Measurements from ENCODE around the gene REEP5. TPM values are rescaled to one million over a fixed set of nuclear protein-coding genes. Genes with fewer than 3 reads are reported as not detected.
A peak's percentile ranks its signal among the peaks of the same experiment; 100 is the strongest.

Gene REEP5
- total and polyA plus RNA-seq, 2 of the 8 experiments (the other 6 are each of a cell fraction or from before 2014, with no cell fraction given), result 58.3 to 94.3 TPM

- H4K20me1 ChIP-seq (replicated peaks in 1 of 2; ENCODE audit: control insufficient read depth in 1 of 2, insufficient read depth in 2 of 2, low read length in 2 of 2), result no peaks in the 10 kb centered on the region
- H3K4me2 ChIP-seq (ENCODE audit: insufficient read depth in 1 of 2, low read depth in 2 of 2, low read length in 2 of 2), result no peak overlapping the region
- no peak overlapping the region for H3K27ac ChIP-seq (ENCODE audit: low read depth, low read length)
- no peaks in the 10 kb centered on the region for H3K79me2 ChIP-seq (ENCODE audit: control insufficient read depth in 1 of 2, insufficient read depth in 2 of 2, low read length in 2 of 2)
- DNase-seq (ENCODE audit: low read depth in 1 of 2, low spot score in 2 of 2), result no peak
- no peak overlapping the region for H3K9ac ChIP-seq (replicated peaks in 1 of 4; ENCODE audit: extremely low read depth in 1 of 4, low read depth in 3 of 4, low read length in 3 of 4)
- no peak overlapping the region for H3K18ac ChIP-seq (ENCODE audit: extremely low read depth, low read length)
- no peak overlapping the region for H2AK5ac ChIP-seq (ENCODE audit: low read depth, low read length)
- no peak overlapping the region for H4K91ac ChIP-seq (replicated peaks; ENCODE audit: insufficient read length, low read length)
- H2BK120ac ChIP-seq (replicated peaks; ENCODE audit: low read depth, low read length), result no peak overlapping the region
- no peak overlapping the region for H2BK20ac ChIP-seq (ENCODE audit: low read length)
- POLR2A ChIA-PET (ENCODE audit: partially characterized antibody), result interaction anchor here (1.2 kb wide), 1 partner anchor 23 kb away, joined by 3 read pairs; no protein-coding TSS in a partner anchor
- 93% methylated on average over 2 of the region's 2 CpGs; no CpG with 5 or more reads in 1 of the 2 experiments for WGBS, 2 experiments (ENCODE audit: extremely low coverage in 1 of 2, insufficient coverage in 1 of 2, insufficient read length in 1 of 2, insufficient replicate concordance in 2 of 2, low coverage in 1 of 2, low lambda C conversion rate in 2 of 2, missing lambda C conversion rate in 1 of 2)
- H4K5ac ChIP-seq (ENCODE audit: insufficient read length, low read depth, low read length), result no peak overlapping the region
- no peaks in the 10 kb centered on the region for H3K27me3 ChIP-seq (replicated peaks in 1 of 4; ENCODE audit: control insufficient read depth in 3 of 4, extremely low read depth in 1 of 4, insufficient read depth in 3 of 4, low read length in 3 of 4)
- no peak overlapping the region; the same call in 1 of the 2 replicates for H2AFZ ChIP-seq (ENCODE audit: low read length)
- CTCF ChIA-PET (ENCODE audit: partially characterized antibody), result no interaction called here
- H3K23me2 ChIP-seq (ENCODE audit: low read depth, low read length), result no peaks in the 10 kb centered on the region
- TF ChIP-seq SRF (IDR thresholded peaks at IDR 0.05; ENCODE audit: low read depth, low read length) (no peak), CREB1 (IDR thresholded peaks at IDR 0.05) (no peak), E2F6 (IDR thresholded peaks at IDR 0.05) (no peak), MAFK (IDR thresholded peaks at IDR 0.05; ENCODE audit: low read depth, low read length) (0 out of 2 replicates have a peak, but pooled peaks have one; percentile 40), JUND (IDR thresholded peaks at IDR 0.05; ENCODE audit: low read length) (no peak), CBX8 (IDR thresholded peaks at IDR 0.05; ENCODE audit: borderline replicate concordance, low read depth, low read length) (no peak), SIX5 (IDR thresholded peaks at IDR 0.05; ENCODE audit: low read depth, low read length) (no peak), KDM1A (IDR thresholded peaks at IDR 0.05; ENCODE audit: borderline replicate concordance, low read length) (no peak), PHF8 (conservative IDR thresholded peaks at IDR 0.05; ENCODE audit: low read depth, low read length) (no peak)
- H3K23ac ChIP-seq (ENCODE audit: insufficient read length), result no peak overlapping the region
- no peaks in the 10 kb centered on the region for H3K36me3 ChIP-seq (ENCODE audit: control insufficient read depth in 2 of 4, insufficient read depth in 4 of 4, low read length in 3 of 4)
- H3K4me3 ChIP-seq (ENCODE audit: extremely low read depth in 1 of 4, insufficient read depth in 2 of 4, low read depth in 3 of 4, low read length in 4 of 4), result no peak overlapping the region
- H3K56ac ChIP-seq (replicated peaks; ENCODE audit: insufficient read length, low read depth, low read length), result no peak overlapping the region
- H2BK15ac ChIP-seq (ENCODE audit: low read length), result no peak overlapping the region
- no peaks in the 10 kb centered on the region for H3K9me3 ChIP-seq (ENCODE audit: insufficient read depth in 2 of 2, low read depth in 1 of 2, low read length in 1 of 2)
- H2BK12ac ChIP-seq (ENCODE audit: low read depth, low read length), result no peak overlapping the region
- no peaks in the 10 kb centered on the region for H3K4me1 ChIP-seq (replicated peaks in 1 of 4; ENCODE audit: control insufficient read depth in 3 of 4, insufficient read depth in 4 of 4, low read length in 3 of 4)
- FAIRE-seq, result no peak
- no peaks in the 10 kb centered on the region for H3K79me1 ChIP-seq (ENCODE audit: low read depth, low read length)
- H2BK5ac ChIP-seq (ENCODE audit: low read depth, low read length), result no peak overlapping the region
- H3K4ac ChIP-seq (replicated peaks; ENCODE audit: insufficient read length, low read depth, low read length), result no peak overlapping the region
- no peak overlapping the region for H3K14ac ChIP-seq (ENCODE audit: insufficient read length)
- H4K8ac ChIP-seq (ENCODE audit: extremely low read depth, insufficient read depth, low read length), result no peak overlapping the region
Observed at GRCh38 chr5:112940670-112941069, 18.6 kb upstream of the REEP5 start.
